Transverse colon (tissue), 4 donors: ENCODE measurements around the gene MAPKAPK2.

ENCODE experiments used
- POLR2A ChIP-seq: fragments of 450-650 bp; IDR thresholded peaks from one replicate; pipeline ENCODE4 v1.6.1; 2016; ENCODE audit warnings: antibody characterized with exemption, mild to moderate bottlenecking, moderate library complexity
- POLR2AphosphoS5 ChIP-seq, 3 donors: sonication (generic); formaldehyde crosslinking; IDR thresholded peaks; one replicate each; pipeline ENCODE4 v1.6.1; 2016; ENCODE audit warnings: antibody characterized with exemption in 3 of 3
- TF ChIP-seq, protein P1 (sequence below), 5 experiments: fragments of 200-600 bp in 3 of 5; fragments of 450-650 bp in 2 of 5; sonication (generic) in 3 of 5; IDR thresholded peaks; 1 replicate in 2 of 5; 2 replicates in 3 of 5; pipeline ENCODE4 v1.5.1; 2016 to 2017; ENCODE audit warnings: antibody characterized with exemption in 5 of 5, inconsistent platforms in 3 of 5, mild to moderate bottlenecking in 2 of 5, moderate library complexity in 1 of 5

DNA sequence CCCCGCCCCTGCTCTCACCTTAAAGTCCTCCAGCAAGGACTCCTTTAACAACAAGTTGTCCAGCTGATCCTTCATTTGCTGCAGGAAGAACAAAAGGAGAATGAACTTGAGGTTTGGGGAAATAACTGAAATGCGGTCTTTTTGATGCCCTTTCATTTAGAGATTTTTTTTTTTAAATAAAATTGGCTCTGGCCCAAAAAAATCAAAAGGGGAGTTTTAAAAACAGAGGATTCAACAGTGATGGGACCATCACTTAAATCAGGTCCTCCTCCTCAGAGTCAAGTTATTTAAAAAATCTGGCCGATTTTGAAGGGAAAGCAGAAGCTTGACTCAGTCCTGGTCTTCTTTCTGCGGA, 86.6 kb downstream of the MAPKAPK2 start:
- TF ChIP-seq POLR2A (no peak), POLR2AphosphoS5 (IDR thresholded peaks at IDR 0.05) (no peak)
- TF ChIP-seq, protein P1, sequence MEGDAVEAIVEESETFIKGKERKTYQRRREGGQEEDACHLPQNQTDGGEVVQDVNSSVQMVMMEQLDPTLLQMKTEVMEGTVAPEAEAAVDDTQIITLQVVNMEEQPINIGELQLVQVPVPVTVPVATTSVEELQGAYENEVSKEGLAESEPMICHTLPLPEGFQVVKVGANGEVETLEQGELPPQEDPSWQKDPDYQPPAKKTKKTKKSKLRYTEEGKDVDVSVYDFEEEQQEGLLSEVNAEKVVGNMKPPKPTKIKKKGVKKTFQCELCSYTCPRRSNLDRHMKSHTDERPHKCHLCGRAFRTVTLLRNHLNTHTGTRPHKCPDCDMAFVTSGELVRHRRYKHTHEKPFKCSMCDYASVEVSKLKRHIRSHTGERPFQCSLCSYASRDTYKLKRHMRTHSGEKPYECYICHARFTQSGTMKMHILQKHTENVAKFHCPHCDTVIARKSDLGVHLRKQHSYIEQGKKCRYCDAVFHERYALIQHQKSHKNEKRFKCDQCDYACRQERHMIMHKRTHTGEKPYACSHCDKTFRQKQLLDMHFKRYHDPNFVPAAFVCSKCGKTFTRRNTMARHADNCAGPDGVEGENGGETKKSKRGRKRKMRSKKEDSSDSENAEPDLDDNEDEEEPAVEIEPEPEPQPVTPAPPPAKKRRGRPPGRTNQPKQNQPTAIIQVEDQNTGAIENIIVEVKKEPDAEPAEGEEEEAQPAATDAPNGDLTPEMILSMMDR (IDR thresholded peaks at IDR 0.05), result no peak
